Measurements from ENCODE around the gene OPRPN.

OPRPN gene

DNA sequence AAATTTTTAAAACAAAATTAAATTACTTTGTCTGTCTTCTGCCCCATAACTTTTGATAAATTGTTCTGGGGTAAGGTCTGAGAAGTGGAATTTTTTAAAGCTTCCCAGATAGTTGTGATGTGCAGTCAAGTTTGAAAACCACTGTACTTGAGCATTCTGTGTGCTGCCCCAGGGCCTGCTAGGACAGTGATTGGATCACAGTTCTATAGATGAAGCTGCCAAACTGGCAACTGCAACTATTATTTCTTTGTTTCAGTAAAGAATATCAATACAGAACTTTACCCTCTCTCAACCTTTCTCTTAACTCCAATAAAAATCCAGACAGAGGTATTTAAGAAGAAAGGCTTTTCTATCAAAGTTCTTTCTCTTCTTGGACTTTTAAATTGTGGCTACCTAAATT lies at the start of gene OPRPN:
Gene OPRPN (plus strand): TSS at position 361 of the 400 bp plus-strand sequence. CDS start 1,346 bp downstream, outside the sequence.
- DNase-seq (ENCODE audit: low read depth, low spot score), result no peak

DNA sequence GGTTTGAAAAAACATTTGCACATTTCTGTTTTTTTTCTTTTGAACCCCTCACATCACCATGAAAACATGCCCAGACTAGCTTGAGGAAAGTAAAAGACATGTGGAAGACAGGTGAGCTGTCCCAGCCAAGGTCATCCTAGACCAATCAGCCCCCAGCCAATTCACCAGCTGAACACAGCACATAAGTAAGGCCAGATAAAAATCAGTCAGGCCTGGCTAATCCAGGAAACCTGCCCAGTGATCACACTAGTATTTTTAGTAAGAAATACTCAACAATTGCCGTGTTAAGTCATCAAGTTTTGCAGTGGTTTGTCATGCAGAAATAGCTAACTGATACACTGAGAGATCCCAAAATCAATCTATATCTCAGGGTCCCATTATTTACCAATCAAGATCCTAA lies 41.6 kb upstream of the OPRPN start:
- no peak for DNase-seq (ENCODE audit: low read depth, low spot score)

- no peak for DNase-seq (ENCODE audit: low read depth, low spot score)
These were observed 38.6 kb upstream of the OPRPN start for GRCh38 chr4:70359115-70359661.

DNA sequence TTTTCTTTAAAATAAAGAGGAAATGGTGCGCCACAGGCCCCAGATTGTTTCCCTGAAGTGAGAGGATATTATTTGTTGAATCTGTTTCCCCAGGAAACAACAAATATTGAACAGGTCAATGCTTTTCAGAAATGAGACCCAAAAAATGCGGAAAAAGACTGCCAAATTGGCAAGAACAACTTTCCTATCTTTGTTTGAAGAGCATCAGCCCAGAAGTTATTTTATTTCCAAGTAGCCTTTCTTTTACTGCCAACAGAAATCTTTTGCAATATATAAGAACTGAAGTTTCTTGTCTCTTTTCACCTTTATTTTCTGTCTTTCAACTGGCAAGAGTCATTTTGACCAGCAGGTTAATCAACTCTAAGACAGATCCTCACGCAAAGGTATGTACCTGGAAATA lies 37.3 kb upstream of the OPRPN start, which contains the start of gene SMR3A:
Gene SMR3A (plus strand): TSS at position 301 of the 400 bp plus-strand sequence. CDS start 1,356 bp downstream, outside the sequence.
- DNase-seq (ENCODE audit: low read depth, low spot score), result no peak

DNA sequence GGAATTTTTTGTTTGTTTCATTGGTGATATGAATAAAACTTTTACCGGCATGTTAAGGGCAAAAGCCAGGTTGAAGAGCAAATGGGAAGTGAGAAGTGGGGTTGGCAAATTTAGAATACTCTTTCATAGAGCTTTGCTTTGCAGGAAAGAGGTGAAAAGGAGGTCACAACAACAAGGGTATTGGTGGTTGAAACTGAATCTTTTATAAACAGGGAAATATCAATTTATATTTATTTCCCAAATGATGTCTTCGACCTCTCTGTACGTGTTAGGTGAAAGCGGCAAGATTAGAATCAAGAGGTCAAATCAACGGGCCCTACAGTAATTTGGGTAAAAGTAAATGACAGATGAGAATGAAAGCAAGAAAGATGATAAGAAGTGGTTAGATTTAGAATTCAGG lies 33.7 kb upstream of the OPRPN start:
- DNase-seq (ENCODE audit: low read depth, low spot score), result no peak

DNA sequence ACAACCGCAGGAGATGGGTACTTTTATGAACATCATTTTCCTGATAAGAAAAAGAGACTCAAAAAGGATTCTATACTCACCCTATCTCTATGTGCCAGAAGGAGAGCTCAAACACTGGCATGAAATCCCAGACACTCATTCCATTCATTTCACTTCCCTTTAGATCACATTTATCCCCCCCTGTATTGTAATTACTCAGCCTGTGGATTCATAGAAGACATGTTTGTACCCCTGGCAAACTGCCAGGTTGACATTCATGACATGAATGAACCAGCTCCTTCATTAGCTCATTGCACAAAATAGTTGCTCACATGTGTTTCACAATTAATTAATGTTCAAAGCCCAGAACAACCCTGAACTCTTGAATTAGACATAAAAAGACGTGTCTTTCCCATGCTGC lies 32.3 kb upstream of the OPRPN start:
- DNase-seq (ENCODE audit: low read depth, low spot score), result no peak

DNA sequence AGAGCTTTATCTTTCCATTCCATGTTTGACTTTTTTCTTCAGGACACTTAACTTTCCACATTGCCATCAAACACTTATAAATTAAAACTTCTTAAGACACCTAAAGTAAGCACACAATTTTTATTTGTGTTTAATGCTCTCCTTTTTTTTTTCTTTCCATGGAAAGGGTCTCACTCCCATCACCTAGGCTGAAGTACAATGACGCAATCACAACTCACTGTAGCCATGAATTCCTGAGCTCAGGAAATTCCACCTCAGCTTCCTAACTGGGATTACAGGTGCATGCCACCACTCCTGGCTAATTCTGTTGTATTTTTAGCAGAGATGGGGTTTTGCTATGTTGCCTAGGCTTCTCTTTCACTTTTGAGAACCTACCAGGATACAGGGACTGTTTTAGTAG lies 29.9 kb upstream of the OPRPN start:
- no peak for DNase-seq (ENCODE audit: low read depth, low spot score)

DNA sequence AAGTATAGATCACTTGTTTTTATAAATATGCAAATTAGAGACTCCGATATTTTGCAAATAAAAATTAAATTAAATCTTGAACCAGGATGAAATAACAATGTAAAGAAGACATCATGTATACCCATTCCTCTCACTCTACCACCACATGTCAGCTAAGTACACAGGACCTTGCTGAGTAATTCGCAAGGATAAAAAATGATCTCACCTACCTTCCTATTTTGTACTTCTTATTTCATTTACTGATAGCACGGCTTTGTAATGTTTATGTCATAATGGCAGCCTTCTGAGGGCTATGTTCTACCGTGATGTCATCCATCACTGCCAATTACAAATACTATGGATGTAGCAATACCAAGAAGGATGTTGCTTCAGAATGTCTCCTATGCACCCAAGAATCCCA lies 25.8 kb upstream of the OPRPN start:
- DNase-seq (ENCODE audit: low read depth, low spot score), result no peak

DNA sequence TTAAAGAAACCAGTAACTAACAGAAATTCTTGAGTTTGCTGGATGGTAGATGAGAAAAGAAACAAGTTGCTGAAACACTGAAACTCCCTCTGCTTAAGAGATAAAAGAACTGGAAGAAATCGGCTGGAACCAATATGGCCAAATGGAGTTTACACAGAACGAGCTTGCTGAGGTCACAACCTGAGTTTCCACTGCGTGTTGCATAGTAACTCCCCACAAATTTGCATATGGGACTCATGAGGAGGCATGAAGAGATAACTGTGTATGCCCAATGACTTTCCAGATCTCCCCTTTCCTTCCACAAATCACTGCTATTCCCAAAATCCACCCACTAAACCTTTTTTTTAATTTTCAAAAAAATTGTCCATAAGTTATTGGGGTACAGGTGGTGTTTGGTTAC lies 25.0 kb upstream of the OPRPN start:
- DNase-seq (ENCODE audit: low read depth, low spot score), result no peak

- DNase-seq (ENCODE audit: low read depth, low spot score), result no peak
These were observed 17.2 kb upstream of the OPRPN start for GRCh38 chr4:70380578-70380977.

- no peak for DNase-seq (ENCODE audit: low read depth, low spot score)
These were observed 15.0 kb upstream of the OPRPN start, which contains the start of gene SMR3B for GRCh38 chr4:70382691-70383181. Gene SMR3B (plus strand): TSS chr4:70383131. CDS start chr4:70384511, 1,380 bp downstream.

DNA sequence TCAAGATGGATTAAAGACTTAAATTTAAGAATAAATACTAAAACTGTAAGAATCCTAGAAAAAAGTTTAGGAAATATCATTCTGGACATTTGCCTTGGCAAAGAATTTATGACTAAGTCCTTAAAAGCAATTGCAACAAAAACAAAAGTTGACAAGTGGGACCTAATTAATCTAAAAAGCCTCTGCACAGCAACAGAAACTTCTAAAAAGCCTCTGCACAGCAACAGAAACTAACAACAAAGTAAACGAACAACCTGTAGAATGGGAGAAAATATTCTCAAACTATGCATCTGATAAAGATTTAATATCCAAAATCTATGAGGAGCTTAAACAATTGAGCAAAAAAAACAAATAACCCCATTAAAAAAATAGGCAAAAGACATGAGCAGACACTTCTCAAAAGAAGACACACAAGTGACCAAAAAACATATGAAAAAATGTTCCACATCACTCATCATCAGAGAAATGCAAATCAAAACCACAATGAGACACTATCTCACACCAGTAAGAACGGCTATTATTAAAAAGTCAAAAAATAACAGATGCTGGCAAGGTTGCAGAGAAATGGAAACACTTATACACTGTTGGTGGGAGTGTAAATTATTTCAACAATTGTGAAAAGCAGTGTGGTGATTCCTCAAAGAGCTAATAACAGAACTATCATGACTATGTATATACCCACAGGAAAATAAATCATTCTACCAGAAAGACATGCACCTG lies 5.5 kb upstream of the OPRPN start:
- no peak for DNase-seq (ENCODE audit: low read depth, low spot score)

- no peak for DNase-seq (ENCODE audit: low read depth, low spot score)
These were observed 1.6 kb downstream of the OPRPN start for GRCh38 chr4:70399319-70399718.

GRCh38 chr4:70402762-70403161 lies 5.0 kb downstream of the OPRPN start:
- DNase-seq (ENCODE audit: low read depth, low spot score), result no peak

DNA sequence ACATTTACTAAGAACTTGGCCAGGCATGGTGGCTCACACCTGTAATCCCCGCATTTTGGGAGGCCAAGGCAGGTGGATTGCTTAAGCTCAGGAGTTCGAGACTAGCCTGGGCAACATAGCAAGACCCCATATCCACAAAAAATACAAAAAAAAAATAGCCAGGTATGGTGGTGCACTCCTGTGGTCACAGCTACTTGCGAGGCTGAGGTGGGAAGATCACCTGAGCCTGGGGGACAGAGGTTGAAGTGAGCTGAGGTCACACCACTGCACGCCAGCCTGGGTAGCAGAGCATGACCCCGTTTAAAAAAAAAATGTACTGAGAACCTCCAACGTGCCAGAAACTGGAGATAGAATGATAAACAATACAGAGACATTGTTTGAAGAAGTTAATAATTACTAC lies 8.0 kb downstream of the OPRPN start:
- no peak for DNase-seq (ENCODE audit: low read depth, low spot score)

- DNase-seq (ENCODE audit: low read depth, low spot score), result no peak
These were observed 27.6 kb downstream of the OPRPN start for GRCh38 chr4:70425306-70425705.

- DNase-seq (ENCODE audit: low read depth, low spot score), result no peak
These were observed 29.0 kb downstream of the OPRPN start for GRCh38 chr4:70426789-70427188.

DNA sequence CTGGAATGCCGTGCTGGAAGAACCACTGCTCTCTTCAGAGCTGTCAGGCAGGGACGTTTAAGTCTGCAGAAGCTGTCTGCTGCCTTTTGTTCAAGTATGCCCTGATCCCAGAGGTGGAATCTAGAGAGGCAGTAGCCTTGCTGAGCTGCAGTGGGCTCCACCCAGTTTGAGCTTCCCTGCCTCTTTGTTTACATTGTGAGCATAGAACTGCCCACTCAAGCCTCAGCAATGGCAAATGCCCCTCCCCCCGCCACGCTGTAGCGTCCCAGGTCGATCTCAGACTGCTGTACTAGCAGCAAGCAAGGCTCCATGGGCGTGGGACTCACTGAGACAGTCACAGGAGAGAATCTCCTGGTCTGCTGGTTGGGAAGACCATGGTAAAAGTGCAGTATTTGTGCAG lies 39.5 kb downstream of the OPRPN start:
- no peak for DNase-seq (ENCODE audit: low read depth, low spot score)

DNA sequence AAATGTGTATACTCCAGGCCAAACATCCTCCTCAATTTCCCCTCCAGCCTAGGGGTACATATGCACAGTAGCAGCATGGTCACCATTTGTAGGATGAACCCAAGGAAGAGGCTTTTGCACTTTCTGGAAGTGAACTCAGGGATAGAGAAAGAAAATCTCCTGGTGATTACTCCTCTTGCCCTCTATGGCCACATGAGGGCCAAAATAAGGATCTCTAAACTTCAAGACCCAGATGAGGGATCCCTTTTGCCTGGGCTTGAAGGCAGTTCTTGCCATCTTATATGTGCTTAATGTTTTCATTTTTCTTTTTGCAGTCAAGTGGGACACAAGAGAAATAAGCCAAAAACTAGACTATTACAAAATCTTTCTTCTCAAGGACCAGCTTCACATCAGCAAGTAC lies 44.7 kb downstream of the OPRPN start:
- DNase-seq (ENCODE audit: low read depth, low spot score), result no peak

DNA sequence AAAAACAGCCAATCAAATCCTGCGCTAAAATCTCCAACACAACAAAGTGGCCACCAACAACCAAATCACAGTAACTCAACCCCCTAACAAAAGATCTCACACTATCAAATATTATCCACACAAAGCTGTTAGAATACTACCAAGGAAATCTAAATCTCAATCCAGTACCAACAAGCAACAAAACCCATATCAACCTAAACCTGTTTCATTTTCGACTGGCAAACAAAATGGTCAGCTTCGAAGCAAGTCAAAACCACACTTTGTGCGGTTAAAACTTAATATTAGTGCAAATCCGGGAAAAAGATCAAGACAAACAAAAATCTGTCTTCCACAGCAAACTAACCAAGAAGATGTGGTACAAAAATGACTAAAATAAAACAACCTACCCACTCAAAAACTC lies 45.6 kb downstream of the OPRPN start:
- DNase-seq (ENCODE audit: low read depth, low spot score), result no peak

DNA sequence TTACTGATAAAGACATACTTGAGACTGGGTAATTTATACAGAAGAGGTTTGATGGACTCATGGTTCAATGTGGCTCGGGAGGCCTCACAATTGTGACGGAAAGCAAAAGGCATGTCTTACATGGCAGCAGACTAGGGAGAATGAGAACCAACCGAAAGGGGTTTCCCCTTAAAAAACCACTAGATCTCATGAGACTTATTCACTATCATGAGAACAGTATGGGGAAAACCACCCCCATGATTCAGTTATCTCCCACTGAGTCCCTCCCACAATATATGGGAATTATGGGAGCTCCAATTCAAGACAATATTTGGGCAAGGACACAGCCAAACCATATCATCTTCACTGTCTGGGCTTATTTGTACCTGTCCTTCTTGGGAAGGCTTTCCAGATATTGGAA lies 51.5 kb downstream of the OPRPN start:
- no peak for DNase-seq (ENCODE audit: low read depth, low spot score)

DNA sequence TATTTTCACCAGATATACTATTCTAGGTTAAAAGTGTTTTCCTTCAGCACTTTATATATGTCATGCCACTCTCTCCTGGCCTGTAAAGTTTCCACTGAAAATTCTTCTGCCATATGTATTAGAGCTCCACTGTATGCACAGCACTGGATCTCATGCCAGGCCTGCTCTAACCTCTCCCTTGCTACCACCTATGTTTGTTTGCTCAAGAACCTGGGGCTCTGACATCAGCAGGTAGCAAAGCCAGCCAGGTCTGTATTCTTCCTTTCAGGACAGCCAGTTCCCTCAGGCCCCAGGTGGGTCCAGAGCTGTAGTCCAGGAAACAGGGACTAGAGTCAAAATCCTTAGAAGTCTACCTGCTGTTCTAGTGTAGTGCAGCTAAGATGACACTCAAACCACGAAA lies 55.2 kb downstream of the OPRPN start:
- DNase-seq (ENCODE audit: low read depth, low spot score), result no peak
